HG02610 (cell line): Measurements from ENCODE around the gene AZIN2.
"Not testable (repeated sequence)": the region's sequence is repeated elsewhere in the genome, so short reads cannot be mapped to it uniquely, and the experiment has no call there.

ENCODE experiments used
- ATAC-seq: cut with Tn5 transposase; IDR thresholded peaks from one replicate; pipeline ENCODE4 v1.9.1; 2021; ENCODE audit warnings: mild to moderate bottlenecking, moderate library complexity; ENCODE audit not compliant: unreplicated experiment

Gene AZIN2

GRCh38 chr1:33126411-33127000 is 45.6 kb downstream of the AZIN2 start:
- peak; percentile 3 for ATAC-seq

GRCh38 chr1:33127001-33127823 is 46.3 kb downstream of the AZIN2 start:
- ATAC-seq = peak; percentile 89

- ATAC-seq = no peak
Measured at GRCh38 chr1:33128781-33129180, 47.8 kb downstream of the AZIN2 start.

GRCh38 chr1:33130297-33130696 is 49.3 kb downstream of the AZIN2 start:
- ATAC-seq = no peak

GRCh38 chr1:33131191-33131590 is 50.2 kb downstream of the AZIN2 start:
- ATAC-seq = no peak

DNA sequence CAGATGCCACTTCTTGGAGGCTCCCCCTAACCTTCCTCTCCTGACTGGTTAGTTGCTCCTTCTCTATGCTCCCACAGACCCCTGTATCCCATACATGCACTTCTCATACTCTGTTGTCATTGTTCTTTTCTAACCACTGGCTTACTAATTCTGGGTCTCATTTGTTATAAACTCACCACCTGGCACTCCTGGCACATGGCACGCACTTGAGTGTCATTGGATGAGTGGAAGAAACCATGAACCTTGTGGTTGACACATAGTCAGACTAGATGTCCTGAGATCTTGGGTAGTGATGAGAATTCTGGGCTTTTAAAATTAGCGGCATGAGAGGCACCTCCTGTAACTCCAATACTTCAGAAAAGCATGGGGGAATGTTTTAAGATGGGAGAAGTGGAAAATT is 51.6 kb downstream of the AZIN2 start:
- ATAC-seq = no peak

- ATAC-seq = no peak
Measured at GRCh38 chr1:33133478-33134105, 52.6 kb downstream of the AZIN2 start.

DNA sequence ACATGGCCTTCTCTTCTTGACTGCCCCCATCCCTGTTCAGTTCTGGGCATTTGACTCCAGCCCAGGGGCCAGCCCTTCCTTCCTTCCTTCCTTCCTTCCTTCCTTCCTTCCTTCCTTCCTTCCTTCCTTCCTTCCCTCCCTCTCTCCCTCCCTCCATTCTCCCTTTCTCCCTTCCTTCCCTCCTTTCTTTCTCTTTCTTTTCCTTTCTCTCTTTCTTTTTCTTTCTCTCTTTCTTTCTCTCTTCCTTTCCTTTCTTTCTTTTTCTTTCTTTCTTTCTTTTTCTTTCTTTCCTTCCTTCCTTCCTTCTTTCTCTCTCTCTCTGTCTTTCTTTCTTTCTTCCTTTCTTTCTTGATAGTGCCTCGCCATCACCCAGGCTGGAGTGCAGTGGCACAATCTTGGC is 55.1 kb downstream of the AZIN2 start:
- ATAC-seq = not testable (repeated sequence)

GRCh38 chr1:33137800-33138199 is 56.8 kb downstream of the AZIN2 start:
- ATAC-seq = no peak

DNA sequence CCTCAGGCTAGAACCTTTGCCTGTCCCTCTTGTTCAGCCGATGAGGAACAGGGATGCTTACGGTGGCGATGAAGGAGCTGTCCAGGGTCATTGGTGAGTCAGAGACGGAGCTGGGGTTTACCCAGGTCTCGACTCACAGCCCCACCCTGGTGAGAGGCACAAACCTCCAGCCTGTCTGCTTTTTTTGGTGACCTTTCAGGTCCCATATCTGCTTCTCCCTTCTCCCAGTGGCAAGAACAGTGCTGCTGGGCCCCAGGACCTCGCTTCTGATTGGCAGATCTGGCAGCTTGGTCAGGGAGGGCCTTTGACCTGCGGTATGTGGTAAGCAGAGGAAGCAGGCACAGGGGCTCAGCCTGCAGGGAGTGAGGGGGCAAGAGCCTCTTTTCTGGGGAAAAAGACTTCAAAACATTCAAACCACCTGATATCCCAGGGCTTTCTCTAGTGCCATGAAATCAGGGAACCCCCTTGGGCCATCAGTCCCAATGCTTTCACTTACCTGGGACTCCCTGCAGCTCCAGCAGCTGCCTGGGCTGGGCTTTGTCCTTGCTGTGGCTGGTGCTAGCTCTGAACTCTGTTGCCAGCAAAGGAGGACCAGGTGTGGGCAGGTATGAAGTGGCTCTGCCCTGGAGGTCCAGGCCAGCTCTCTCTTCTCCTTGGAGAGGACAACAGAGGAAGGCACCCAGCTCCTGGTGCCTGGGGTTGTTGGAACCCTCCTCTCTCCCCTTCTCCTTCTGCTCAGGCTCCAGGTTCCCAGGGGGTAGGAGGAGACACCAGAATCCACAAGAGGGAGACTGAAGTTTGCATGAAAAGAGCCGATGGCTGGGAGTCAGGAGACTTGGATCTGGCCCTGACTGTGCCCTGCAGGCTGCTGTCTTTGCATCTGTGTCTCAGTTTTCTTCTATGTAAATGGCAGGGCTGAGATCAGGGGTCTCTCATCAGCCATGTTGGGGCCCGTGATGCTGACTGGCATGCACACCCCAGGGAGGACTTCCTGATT is 59.5 kb downstream of the AZIN2 start:
- ATAC-seq = no peak

DNA sequence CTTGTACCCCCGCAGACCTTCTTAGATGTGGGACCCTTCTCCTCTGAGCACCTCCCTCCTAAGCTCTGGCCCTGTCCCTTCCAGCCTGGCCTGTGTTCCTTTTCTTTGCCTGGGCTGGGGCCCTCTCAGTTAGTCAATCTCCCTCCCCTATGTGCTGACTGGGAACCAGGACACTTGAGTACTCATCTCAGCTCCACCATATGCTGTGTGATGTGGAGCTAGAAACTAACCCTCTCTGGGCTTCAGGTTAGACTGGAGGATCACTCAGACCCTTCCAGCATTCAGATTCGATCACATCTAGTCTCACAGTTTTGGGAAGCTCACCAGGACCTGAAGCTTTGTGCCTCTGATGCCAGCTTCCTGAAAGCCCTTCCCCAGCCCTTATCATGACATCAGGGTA is 60.3 kb downstream of the AZIN2 start:
- no peak for ATAC-seq

DNA sequence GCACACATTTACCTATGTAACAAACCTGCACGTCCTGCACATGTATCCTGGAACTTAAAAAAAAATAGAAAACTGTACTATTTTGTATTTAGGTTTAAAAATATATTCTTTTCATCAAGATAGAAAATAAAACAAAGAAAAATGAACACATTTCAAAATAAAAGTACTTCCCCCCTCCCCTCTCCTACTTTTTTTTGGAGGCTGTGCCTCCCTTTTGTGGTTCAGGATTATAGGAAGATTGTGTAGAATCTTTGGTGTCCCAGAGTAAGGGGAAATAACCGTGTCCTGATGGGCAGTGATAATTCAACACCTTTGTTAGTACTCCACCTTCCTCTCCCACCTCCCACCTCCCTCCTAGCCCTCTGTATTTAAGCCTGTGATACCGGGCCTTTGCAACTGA is 60.8 kb downstream of the AZIN2 start:
- ATAC-seq = no peak

DNA sequence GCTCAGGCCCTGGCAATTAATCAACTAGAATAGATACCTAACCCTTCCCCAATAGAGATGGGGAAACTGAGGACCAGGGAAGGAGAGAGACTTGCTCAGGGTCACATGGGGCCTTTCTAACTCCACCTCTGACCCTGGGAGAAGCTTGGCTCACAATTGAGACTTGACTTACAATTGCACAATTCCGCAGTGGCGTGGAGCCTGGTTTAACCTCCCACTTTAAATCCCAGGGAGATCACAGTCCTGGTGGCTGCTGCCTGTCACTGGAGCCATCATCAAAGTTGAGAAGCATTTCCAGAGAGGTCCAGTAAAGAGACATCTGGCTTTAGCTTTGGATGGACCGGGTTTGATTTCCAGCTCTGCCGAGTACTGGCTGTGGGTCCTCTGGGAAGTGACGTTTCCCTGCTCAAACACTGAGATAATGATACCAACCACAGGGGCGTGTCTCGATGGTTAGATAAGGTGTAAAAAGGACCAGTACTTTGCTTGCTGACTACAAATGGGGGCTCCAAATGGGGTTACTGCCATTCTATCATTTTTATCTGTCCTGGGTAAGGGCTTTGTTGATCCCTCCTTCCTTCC is 61.6 kb downstream of the AZIN2 start:
- no peak for ATAC-seq

DNA sequence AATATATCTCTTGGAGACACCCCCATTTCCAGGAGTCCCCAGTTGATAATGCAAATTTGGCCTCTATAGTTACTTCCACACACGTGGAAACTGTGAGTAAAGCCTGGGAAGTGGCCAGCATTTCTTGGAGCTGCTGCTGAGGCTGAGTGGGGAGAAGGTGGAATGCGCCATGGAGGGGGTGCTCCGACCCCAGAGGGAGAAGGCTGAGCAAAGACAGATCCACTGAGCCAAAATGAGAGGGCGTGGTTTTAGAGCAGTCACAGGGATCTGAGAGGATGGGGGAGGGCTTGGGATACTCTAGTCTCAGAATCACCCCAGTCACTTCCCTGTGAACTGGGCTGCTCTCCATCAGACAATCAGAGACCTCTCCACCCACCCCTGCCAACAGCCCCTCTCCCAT is 62.2 kb downstream of the AZIN2 start:
- ATAC-seq = no peak

- ATAC-seq = no peak
Measured at GRCh38 chr1:33143698-33144097, 62.7 kb downstream of the AZIN2 start.

DNA sequence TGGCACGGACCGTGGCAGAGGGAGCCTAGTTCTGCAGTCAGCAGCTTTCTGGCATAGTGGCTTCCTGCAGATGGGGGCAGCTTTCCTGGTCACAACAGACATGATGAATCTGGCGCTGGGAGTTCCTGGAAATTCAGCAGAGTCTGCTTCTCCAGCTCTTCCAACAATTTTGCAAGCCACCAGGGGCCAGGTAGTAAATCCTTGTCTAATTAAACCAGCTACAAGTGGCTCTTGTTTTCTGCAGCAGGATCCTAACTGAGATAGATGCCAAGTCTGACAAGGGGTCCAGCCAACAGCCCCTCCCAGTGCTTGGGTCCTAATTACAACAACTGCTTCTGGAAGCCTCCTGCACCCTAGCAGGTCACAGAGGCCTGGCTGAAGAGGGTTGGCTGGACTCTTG is 65.0 kb downstream of the AZIN2 start:
- no peak for ATAC-seq

DNA sequence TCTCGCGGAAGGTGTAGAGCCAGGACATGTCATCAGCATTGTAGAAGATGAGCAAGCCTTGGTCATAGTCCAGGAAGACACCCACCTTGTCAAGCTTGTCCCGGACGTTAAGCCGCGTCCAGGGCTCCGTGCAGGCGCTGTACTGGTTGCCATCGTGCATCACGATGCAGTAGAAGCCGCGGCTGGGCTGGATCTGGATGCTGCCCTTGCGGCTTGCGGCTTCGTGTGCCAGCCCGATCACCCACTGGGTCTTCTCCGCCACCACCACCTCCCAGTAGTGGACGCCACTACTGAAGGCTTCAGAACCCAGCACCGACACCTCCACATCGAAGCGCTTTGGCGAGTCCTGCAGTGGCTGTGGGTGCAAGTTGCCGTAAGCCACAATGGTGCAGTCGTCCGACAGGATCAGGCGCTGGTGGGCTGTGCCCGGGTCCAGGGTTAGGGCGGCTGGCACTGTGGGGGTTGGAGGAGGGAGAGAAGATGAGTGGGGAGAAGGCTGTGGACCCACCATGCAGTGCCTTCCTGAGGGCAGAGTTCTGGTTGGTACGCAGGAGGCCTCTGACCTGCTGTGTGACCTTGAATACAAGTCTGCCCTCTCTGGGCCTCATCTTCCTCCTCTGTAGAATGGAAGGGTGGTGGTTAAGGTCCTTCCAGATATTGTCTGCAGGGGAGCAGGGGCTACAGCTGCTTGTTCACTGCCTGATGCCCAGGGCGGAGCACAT is 66.5 kb downstream of the AZIN2 start:
- ATAC-seq = no peak

- ATAC-seq = no peak
Measured at GRCh38 chr1:33147997-33148314, 67.0 kb downstream of the AZIN2 start.

GRCh38 chr1:33148615-33149014 is 67.7 kb downstream of the AZIN2 start:
- no peak for ATAC-seq
